Tibial nerve (tissue), 4 donors: ENCODE data around the gene EMD.

Source experiments
- EP300 ChIP-seq, 2 donors: sonication (generic); formaldehyde crosslinking; IDR thresholded peaks; one replicate each; pipeline ENCODE4 v1.6.1; 2017; ENCODE audit warnings: antibody characterized with exemption in 2 of 2, mild to moderate bottlenecking in 1 of 2
- POLR2A ChIP-seq, 2 donors: fragments of 450-650 bp; IDR thresholded peaks; one replicate each; pipeline ENCODE4 v1.6.1; 2017; ENCODE audit warnings: antibody characterized with exemption in 2 of 2, mild to moderate bottlenecking in 2 of 2, moderate library complexity in 2 of 2
- TF ChIP-seq, protein P1 (sequence below), 5 experiments: fragments of 200-600 bp in 3 of 5; fragments of 450-650 bp in 2 of 5; sonication (generic) in 3 of 5; IDR thresholded peaks; one replicate each; pipeline ENCODE4 v1.5.1; 2016 to 2019; ENCODE audit warnings: antibody characterized with exemption in 5 of 5, mild to moderate bottlenecking in 3 of 5, moderate library complexity in 2 of 5

DNA sequence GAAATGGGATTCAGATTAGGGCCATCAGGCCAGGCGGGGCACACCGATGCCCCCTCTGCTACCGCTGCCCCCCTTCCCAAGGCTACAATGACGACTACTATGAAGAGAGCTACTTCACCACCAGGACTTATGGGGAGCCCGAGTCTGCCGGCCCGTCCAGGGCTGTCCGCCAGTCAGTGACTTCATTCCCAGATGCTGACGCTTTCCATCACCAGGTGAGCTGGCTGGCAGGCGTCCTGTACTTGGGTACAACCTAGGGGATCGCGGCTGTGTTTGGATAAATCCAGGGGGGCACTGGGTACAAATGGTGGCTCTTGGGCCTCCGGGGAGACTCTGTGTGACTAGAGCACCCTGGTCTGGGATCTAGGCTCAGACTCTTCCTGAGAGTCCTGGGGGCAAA, 1.1 kb downstream of the EMD start:
- TF ChIP-seq, protein P1, sequence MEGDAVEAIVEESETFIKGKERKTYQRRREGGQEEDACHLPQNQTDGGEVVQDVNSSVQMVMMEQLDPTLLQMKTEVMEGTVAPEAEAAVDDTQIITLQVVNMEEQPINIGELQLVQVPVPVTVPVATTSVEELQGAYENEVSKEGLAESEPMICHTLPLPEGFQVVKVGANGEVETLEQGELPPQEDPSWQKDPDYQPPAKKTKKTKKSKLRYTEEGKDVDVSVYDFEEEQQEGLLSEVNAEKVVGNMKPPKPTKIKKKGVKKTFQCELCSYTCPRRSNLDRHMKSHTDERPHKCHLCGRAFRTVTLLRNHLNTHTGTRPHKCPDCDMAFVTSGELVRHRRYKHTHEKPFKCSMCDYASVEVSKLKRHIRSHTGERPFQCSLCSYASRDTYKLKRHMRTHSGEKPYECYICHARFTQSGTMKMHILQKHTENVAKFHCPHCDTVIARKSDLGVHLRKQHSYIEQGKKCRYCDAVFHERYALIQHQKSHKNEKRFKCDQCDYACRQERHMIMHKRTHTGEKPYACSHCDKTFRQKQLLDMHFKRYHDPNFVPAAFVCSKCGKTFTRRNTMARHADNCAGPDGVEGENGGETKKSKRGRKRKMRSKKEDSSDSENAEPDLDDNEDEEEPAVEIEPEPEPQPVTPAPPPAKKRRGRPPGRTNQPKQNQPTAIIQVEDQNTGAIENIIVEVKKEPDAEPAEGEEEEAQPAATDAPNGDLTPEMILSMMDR (IDR thresholded peaks at IDR 0.05) = no peak
- no peak for TF ChIP-seq EP300 (IDR thresholded peaks at IDR 0.05)
- no peak for TF ChIP-seq POLR2A (IDR thresholded peaks at IDR 0.05)
